Thyroid gland (tissue), 4 donors: Measurements from ENCODE around the gene DMAC1.

Experiments used
- POLR2A ChIP-seq, 2 donors: fragments of 450-650 bp; IDR thresholded peaks; one replicate each; pipeline ENCODE4 v1.6.1; 2017; ENCODE audit warnings: antibody characterized with exemption in 2 of 2, mild to moderate bottlenecking in 2 of 2, moderate library complexity in 1 of 2
- TF ChIP-seq, protein P1 (sequence below), 6 experiments: fragments of 200-600 bp in 3 of 6; fragments of 450-650 bp in 3 of 6; sonication (generic) in 3 of 6; IDR thresholded peaks; one replicate each; pipeline ENCODE4 v1.5.1; 2016 to 2019; ENCODE audit warnings: antibody characterized with exemption in 6 of 6, mild to moderate bottlenecking in 2 of 6, inconsistent platforms in 1 of 6, moderate library complexity in 1 of 6

DNA sequence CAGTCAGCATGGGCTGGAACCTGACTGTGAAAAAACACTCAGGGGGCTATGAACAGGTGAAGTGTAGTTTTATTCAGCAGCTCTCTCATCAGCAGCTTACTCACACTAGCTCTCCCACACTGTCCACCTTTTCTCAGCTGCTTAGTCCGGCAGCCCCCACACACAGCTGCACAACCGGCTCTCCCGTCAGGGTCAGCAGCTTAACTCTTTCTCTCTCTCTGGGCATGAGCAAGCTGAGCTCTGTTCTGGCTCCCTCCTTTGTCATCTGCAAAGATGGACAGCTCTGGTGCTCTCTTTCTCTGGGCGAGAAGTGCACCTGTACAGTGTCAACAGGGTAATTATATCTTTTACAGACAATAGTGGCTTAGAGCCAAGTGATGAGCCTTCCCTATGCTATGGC lies 8.2 kb downstream of the DMAC1 start:
- TF ChIP-seq, protein P1, sequence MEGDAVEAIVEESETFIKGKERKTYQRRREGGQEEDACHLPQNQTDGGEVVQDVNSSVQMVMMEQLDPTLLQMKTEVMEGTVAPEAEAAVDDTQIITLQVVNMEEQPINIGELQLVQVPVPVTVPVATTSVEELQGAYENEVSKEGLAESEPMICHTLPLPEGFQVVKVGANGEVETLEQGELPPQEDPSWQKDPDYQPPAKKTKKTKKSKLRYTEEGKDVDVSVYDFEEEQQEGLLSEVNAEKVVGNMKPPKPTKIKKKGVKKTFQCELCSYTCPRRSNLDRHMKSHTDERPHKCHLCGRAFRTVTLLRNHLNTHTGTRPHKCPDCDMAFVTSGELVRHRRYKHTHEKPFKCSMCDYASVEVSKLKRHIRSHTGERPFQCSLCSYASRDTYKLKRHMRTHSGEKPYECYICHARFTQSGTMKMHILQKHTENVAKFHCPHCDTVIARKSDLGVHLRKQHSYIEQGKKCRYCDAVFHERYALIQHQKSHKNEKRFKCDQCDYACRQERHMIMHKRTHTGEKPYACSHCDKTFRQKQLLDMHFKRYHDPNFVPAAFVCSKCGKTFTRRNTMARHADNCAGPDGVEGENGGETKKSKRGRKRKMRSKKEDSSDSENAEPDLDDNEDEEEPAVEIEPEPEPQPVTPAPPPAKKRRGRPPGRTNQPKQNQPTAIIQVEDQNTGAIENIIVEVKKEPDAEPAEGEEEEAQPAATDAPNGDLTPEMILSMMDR (IDR thresholded peaks at IDR 0.05), result no peak
- no peak for TF ChIP-seq POLR2A (IDR thresholded peaks at IDR 0.05)
